Measurements from ENCODE around the gene CELSR2. TPM values are rescaled to one million over a fixed set of nuclear protein-coding genes. Genes with fewer than 3 reads are reported as not detected.

Gene CELSR2
- total and polyA plus RNA-seq, 8 donors, result 5.9 to 18.0 (median 12.5) TPM

GRCh38 chr1:109306832-109307273, 57.5 kb downstream of the CELSR2 start, which contains the start of gene MYBPHL:
Gene MYBPHL, minus strand, starts transcription at chr1:109307011. Its CDS starts 20 bp downstream, at chr1:109306991.
- no peaks in the 10 kb centered on the region for H3K27me3 ChIP-seq
- no peak within 1 kb of the TSS for H3K4me3 ChIP-seq
- TF ChIP-seq, protein P1, sequence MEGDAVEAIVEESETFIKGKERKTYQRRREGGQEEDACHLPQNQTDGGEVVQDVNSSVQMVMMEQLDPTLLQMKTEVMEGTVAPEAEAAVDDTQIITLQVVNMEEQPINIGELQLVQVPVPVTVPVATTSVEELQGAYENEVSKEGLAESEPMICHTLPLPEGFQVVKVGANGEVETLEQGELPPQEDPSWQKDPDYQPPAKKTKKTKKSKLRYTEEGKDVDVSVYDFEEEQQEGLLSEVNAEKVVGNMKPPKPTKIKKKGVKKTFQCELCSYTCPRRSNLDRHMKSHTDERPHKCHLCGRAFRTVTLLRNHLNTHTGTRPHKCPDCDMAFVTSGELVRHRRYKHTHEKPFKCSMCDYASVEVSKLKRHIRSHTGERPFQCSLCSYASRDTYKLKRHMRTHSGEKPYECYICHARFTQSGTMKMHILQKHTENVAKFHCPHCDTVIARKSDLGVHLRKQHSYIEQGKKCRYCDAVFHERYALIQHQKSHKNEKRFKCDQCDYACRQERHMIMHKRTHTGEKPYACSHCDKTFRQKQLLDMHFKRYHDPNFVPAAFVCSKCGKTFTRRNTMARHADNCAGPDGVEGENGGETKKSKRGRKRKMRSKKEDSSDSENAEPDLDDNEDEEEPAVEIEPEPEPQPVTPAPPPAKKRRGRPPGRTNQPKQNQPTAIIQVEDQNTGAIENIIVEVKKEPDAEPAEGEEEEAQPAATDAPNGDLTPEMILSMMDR (IDR thresholded peaks at IDR 0.05), result no peak
- H3K27ac ChIP-seq, result peak within 1 kb of the TSS; percentile 42 to 63
- intact Hi-C loops (cut with DNase I), result no loop called here
- no peaks in the 10 kb centered on the region for H3K9me3 ChIP-seq
- ATAC-seq (peak; percentile 77), DNase-seq (peak in 1 of 4 donors; percentile 60)
- peaks cover 0 to 15% of the 10 kb centered on the region in 2 donors for H3K36me3 ChIP-seq
- peaks cover 5 to 18% of the 10 kb centered on the region in 2 donors for H3K4me1 ChIP-seq

GRCh38 chr1:109307274-109308021, 58.1 kb downstream of the CELSR2 start:
- intact Hi-C loops (cut with DNase I), result no loop called here
- DNase-seq (peak in 2 of 4 donors; percentile 37 to 75), ATAC-seq (peak; percentile 89)
- Histone ChIP-seq H3K4me1 (peaks cover 5 to 18% of the 10 kb centered on the region in 2 donors), H3K9me3 (no peaks in the 10 kb centered on the region), H3K4me3 (no peak overlapping the region), H3K36me3 (peaks cover 0 to 21% of the 10 kb centered on the region in 2 donors), H3K27ac (peak overlapping the region; percentile 38 to 63), H3K27me3 (no peaks in the 10 kb centered on the region)
- TF ChIP-seq, protein P1 (IDR thresholded peaks at IDR 0.05), result no peak

DNA sequence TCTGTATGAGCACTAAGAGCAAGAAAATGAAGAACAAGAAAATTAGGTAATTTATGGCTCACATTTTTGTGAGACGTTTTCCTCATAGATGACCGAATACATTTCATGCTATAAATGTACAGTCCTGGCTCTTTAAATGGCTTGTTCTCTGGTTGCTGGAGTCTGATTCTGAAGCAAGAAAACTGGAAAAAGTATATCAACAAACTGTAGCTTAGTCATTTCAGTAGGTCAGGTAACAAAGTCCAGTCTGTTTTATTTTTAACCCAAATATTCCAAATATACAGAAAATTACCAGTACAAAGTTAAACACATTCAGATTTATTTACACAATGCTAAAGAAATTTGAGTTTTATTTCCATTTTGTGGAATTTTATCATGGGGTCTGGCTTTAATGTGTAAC, 60.0 kb downstream of the CELSR2 start:
- no peaks in the 10 kb centered on the region for H3K9me3 ChIP-seq
- intact Hi-C loops (cut with DNase I), result no loop called here
- no peak for DNase-seq
- H3K27me3 ChIP-seq, result no peaks in the 10 kb centered on the region
- TF ChIP-seq, protein P1 (IDR thresholded peaks at IDR 0.05), result no peak
- peaks cover 9 to 22% of the 10 kb centered on the region in 2 donors for H3K4me1 ChIP-seq
- no peak overlapping the region for H3K4me3 ChIP-seq
- ATAC-seq, result no peak
- H3K27ac ChIP-seq, result no peak overlapping the region
- H3K36me3 ChIP-seq, result peaks cover 0 to 39% of the 10 kb centered on the region in 2 donors

GRCh38 chr1:109312246-109312645, 62.9 kb downstream of the CELSR2 start:
- H3K4me1 ChIP-seq, result peaks cover 4 to 15% of the 10 kb centered on the region in 2 donors
- peaks cover 0 to 68% of the 10 kb centered on the region in 2 donors for H3K36me3 ChIP-seq
- TF ChIP-seq, protein P1 (IDR thresholded peaks at IDR 0.05), result no peak
- DNase-seq (no peak), ATAC-seq (no peak)
- intact Hi-C loops (cut with DNase I), result no loop called here
- H3K4me3 ChIP-seq, result no peak overlapping the region
- H3K27ac ChIP-seq, result no peak overlapping the region
- H3K27me3 ChIP-seq, result no peaks in the 10 kb centered on the region
- no peaks in the 10 kb centered on the region for H3K9me3 ChIP-seq

DNA sequence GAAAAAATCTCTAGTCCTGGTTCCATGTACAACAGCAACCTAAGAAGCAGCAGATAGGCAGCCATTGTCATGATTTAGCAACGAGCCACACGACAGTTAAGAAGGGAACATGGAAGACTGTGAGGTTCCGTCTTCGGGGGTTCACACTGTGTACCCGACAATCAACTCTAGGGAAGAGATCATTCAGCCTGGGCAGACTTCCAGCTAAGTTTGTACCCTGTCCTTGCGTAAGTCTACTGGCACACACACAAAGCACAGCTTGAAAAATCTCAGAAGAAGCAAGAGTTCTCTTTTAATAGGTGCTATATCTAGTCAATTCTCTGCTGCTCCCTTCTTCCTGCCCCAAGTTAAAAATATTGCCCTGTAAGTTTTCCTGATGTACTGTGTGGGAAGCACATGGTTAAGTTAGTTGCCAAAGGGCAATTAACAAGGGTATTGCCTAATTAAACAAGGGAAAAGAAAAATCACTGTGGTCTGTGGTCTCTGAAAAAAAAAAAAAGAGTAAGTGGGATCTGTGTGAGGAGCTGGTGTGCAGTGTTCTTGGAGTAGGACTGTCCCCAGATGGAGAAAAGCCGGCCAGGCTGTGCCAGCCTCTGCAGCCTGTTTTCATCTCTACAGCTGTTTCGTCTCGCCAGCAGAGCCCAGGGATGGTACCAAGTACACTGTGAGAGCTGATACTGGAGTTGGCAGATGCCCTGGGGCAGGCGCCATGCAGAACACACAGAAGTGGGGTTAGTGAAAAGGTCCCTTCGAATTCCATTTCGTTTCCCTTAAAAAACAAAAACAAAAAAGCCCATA, 63.8 kb downstream of the CELSR2 start:
- TF ChIP-seq, protein P1 (IDR thresholded peaks at IDR 0.05), result no peak
- Histone ChIP-seq H3K4me3 (no peak overlapping the region), H3K9me3 (no peaks in the 10 kb centered on the region), H3K27me3 (no peaks in the 10 kb centered on the region), H3K4me1 (peaks cover 4 to 6% of the 10 kb centered on the region in 2 donors), H3K27ac (no peak overlapping the region), H3K36me3 (peaks cover 0 to 77% of the 10 kb centered on the region in 2 donors)
- ATAC-seq (peak; percentile 55), DNase-seq (no peak)
- intact Hi-C loops (cut with DNase I), result no loop called here
